Neural cell (in vitro differentiated cells): ENCODE results near the gene C19orf85.

ENCODE experiments used
- CTCF ChIP-seq: fragments of 450-650 bp; IDR thresholded peaks from 2 replicates; pipeline ENCODE4 v1.5.1; 2014; ENCODE audit warnings: antibody characterized with exemption, mild to moderate bottlenecking, moderate library complexity; ENCODE audit not compliant: poor library complexity, severe bottlenecking
- EZH2 ChIP-seq: fragments of 200-600, 300-800 bp; shearing (Covaris generic), sonication (generic); IDR thresholded peaks from 2 replicates; pipeline ENCODE4 v1.6.1; 2014; ENCODE audit warnings: antibody characterized with exemption, low read length, borderline replicate concordance, mild to moderate bottlenecking; ENCODE audit not compliant: insufficient read depth, poor library complexity, severe bottlenecking
- POLR2AphosphoS5 ChIP-seq: IDR thresholded peaks from 2 replicates; pipeline ENCODE4 v1.6.1; 2012
- REST ChIP-seq: IDR thresholded peaks from 2 replicates; pipeline ENCODE4 v1.6.1; 2012; ENCODE audit warnings: borderline replicate concordance
- TAF1 ChIP-seq: IDR thresholded peaks from 2 replicates; pipeline ENCODE4 v1.6.1; 2012; ENCODE audit warnings: low read depth

- TF ChIP-seq CTCF (no peak), TAF1 (no peak), POLR2AphosphoS5 (no peak), REST (no peak), EZH2 (no peak)
Observed at GRCh38 chr19:55443824-55444480, 20.6 kb downstream of the C19orf85 start.
